HG03175 (cell line): ENCODE results near the gene CYP2J2.
"Not testable (repeated sequence)": the region's sequence is repeated elsewhere in the genome, so short reads cannot be mapped to it uniquely, and the experiment has no call there.

Experiments used
- ATAC-seq: cut with Tn5 transposase; IDR thresholded peaks from one replicate; pipeline ENCODE4 v1.9.1; 2021; ENCODE audit warnings: mild to moderate bottlenecking, moderate library complexity; ENCODE audit not compliant: unreplicated experiment

The CYP2J2 gene

GRCh38 chr1:59877108-59877682 is 49.4 kb downstream of the CYP2J2 start:
- ATAC-seq: no peak

- ATAC-seq: no peak
These were observed 54.8 kb downstream of the CYP2J2 start for GRCh38 chr1:59871746-59872145.

GRCh38 chr1:59866462-59866861 is 60.1 kb downstream of the CYP2J2 start:
- ATAC-seq: no peak

- ATAC-seq: no peak
These were observed 68.8 kb downstream of the CYP2J2 start for GRCh38 chr1:59857679-59858354.

GRCh38 chr1:59856725-59857338 is 69.7 kb downstream of the CYP2J2 start:
- no peak for ATAC-seq

GRCh38 chr1:59855297-59855696 is 71.3 kb downstream of the CYP2J2 start:
- not testable (repeated sequence) for ATAC-seq

- no peak for ATAC-seq
These were observed 74.5 kb downstream of the CYP2J2 start for GRCh38 chr1:59852117-59852516.

GRCh38 chr1:59846895-59847282 is 79.7 kb downstream of the CYP2J2 start:
- no peak for ATAC-seq

GRCh38 chr1:59846209-59846894 is 80.2 kb downstream of the CYP2J2 start:
- no peak for ATAC-seq

- no peak for ATAC-seq
These were observed 81.5 kb downstream of the CYP2J2 start for GRCh38 chr1:59845091-59845490.
